Measurements from ENCODE around the gene SHB. TPM values are rescaled to one million over a fixed set of nuclear protein-coding genes. Genes with fewer than 3 reads are reported as not detected.
"Not testable (repeated sequence)": the region's sequence is repeated elsewhere in the genome, so short reads cannot be mapped to it uniquely, and the experiment has no call there.

The SHB gene
- total RNA-seq, 2 donors from 2014 or later, result 25.2 to 29.3 TPM

GRCh38 chr9:38051780-38052546, 17.1 kb downstream of the SHB start:
- ATAC-seq (no peak), DNase-seq (no peak)
- H3K36me3 ChIP-seq (replicated peaks in 1 of 2; ENCODE audit: insufficient read depth in 1 of 2, low read depth in 2 of 2), result no peaks in the 10 kb centered on the region
- 80 to 84% methylated on average over 19 of the region's 19 CpGs for WGBS, 2 donors
- intact Hi-C loops (cut with DNase I), result no loop called here
- H3K4me3 ChIP-seq, result no peak overlapping the region
- peaks cover 58% of the 10 kb centered on the region for H3K4me1 ChIP-seq
- H3K27ac ChIP-seq, result peak overlapping the region in 2 of 4 donors; percentile 15 to 21
- no peak for TF ChIP-seq POLR2A (IDR thresholded peaks at IDR 0.05)
- no peak for TF ChIP-seq CTCF (IDR thresholded peaks at IDR 0.05)
- H3K9me3 ChIP-seq, result no peaks in the 10 kb centered on the region
- no peaks in the 10 kb centered on the region for H3K27me3 ChIP-seq

- H3K9me3 ChIP-seq, result no peaks in the 10 kb centered on the region
- intact Hi-C loops (cut with DNase I), result no loop called here
- H3K27me3 ChIP-seq, result no peaks in the 10 kb centered on the region
- ATAC-seq (no peak), DNase-seq (no peak)
- peaks cover 74% of the 10 kb centered on the region for H3K4me1 ChIP-seq
- H3K27ac ChIP-seq, result peak overlapping the region; percentile 78 to 94 (median 90)
- TF ChIP-seq POLR2A (IDR thresholded peaks at IDR 0.05) (no peak), CTCF (IDR thresholded peaks at IDR 0.05) (no peak)
- H3K4me3 ChIP-seq, result no peak overlapping the region
- H3K36me3 ChIP-seq (replicated peaks in 1 of 2; ENCODE audit: insufficient read depth in 1 of 2, low read depth in 2 of 2), result no peaks in the 10 kb centered on the region
- WGBS, 2 donors, result 53% methylated on average over 4 of the region's 4 CpGs
Observed at GRCh38 chr9:38048316-38048969, 20.6 kb downstream of the SHB start.

- ATAC-seq, result peak; percentile 89
- Histone ChIP-seq H3K36me3 (replicated peaks in 1 of 2; ENCODE audit: insufficient read depth in 1 of 2, low read depth in 2 of 2) (no peaks in the 10 kb centered on the region), H3K27me3 (no peaks in the 10 kb centered on the region), H3K4me1 (peaks cover 74% of the 10 kb centered on the region), H3K27ac (peak overlapping the region; percentile 78 to 94 (median 90)), H3K9me3 (no peaks in the 10 kb centered on the region), H3K4me3 (no peak overlapping the region)
- TF ChIP-seq POLR2A (IDR thresholded peaks at IDR 0.05) (peak in 2 of 3 donors; percentile 48 to 73), CTCF (IDR thresholded peaks at IDR 0.05) (no peak)
- intact Hi-C loops (cut with DNase I), result no loop called here
- 10 to 12% methylated on average over 15 of the region's 15 CpGs for WGBS, 2 donors
- peak; percentile 84 to 92 (median 89) for DNase-seq
Observed at GRCh38 chr9:38047301-38048251, 21.5 kb downstream of the SHB start.

GRCh38 chr9:38046661-38047300, 22.2 kb downstream of the SHB start:
- no peaks in the 10 kb centered on the region for H3K9me3 ChIP-seq
- peak; percentile 80 to 90 (median 86) for DNase-seq
- H3K27ac ChIP-seq, result peak overlapping the region; percentile 78 to 94 (median 90)
- peaks cover 81% of the 10 kb centered on the region for H3K4me1 ChIP-seq
- WGBS, 2 donors, result 25 to 34% methylated on average over 8 of the region's 8 CpGs
- no peaks in the 10 kb centered on the region for H3K36me3 ChIP-seq (replicated peaks in 1 of 2; ENCODE audit: insufficient read depth in 1 of 2, low read depth in 2 of 2)
- peak; percentile 70 for ATAC-seq
- H3K4me3 ChIP-seq, result no peak overlapping the region
- intact Hi-C loops (cut with DNase I), result no loop called here
- no peaks in the 10 kb centered on the region for H3K27me3 ChIP-seq
- TF ChIP-seq POLR2A (IDR thresholded peaks at IDR 0.05) (no peak), CTCF (IDR thresholded peaks at IDR 0.05) (no peak)

- intact Hi-C loops (cut with DNase I); H3K27me3 ChIP-seq; H3K4me3 ChIP-seq; H3K9me3 ChIP-seq; DNase-seq; ATAC-seq; H3K36me3 ChIP-seq (replicated peaks in 1 of 2; ENCODE audit: insufficient read depth in 1 of 2, low read depth in 2 of 2): not testable (repeated sequence)
- Histone ChIP-seq H3K4me1 (peaks cover 87% of the 10 kb centered on the region), H3K27ac (peak overlapping the region; percentile 78 to 94 (median 90))
- 56 to 62% methylated on average over 10 of the region's 10 CpGs for WGBS, 2 donors
Observed at GRCh38 chr9:38045939-38046338, 23.1 kb downstream of the SHB start.

Data from body of pancreas (tissue), 4 donors.